Myocyte (in vitro differentiated cells): Measurements from ENCODE around the gene CPED1. TPM values are rescaled to one million over a fixed set of nuclear protein-coding genes. Genes with fewer than 3 reads are reported as not detected.
A peak's percentile ranks its signal among the peaks of the same experiment; 100 is the strongest.

ENCODE experiments used
- DNase-seq: peaks from one replicate; pipeline ENCODE4 v3.0.0-alpha.2; 2012; ENCODE audit warnings: low read depth
- total RNA-seq: library from RNA; depleted of rRNA; stranded (reverse); fragments of >200 nt; gene quantifications from 2 replicates; pipeline ENCODE4 v1.2.3, GENCODE V29; 2014

Gene CPED1
- total RNA-seq, 1 donor from 2014 or later, result 26.5 TPM

GRCh38 chr7:121337398-121337797 is 348.9 kb downstream of the CPED1 start:
- DNase-seq, result peak; percentile 66

- DNase-seq, result no peak
Observed at GRCh38 chr7:121339082-121339481, 350.6 kb downstream of the CPED1 start.

- DNase-seq, result no peak
Observed at GRCh38 chr7:121341933-121342332, 353.4 kb downstream of the CPED1 start.

GRCh38 chr7:121342631-121343030 is 354.1 kb downstream of the CPED1 start:
- no peak for DNase-seq

GRCh38 chr7:121343302-121343701 is 354.8 kb downstream of the CPED1 start:
- DNase-seq, result no peak

- DNase-seq, result no peak
Observed at GRCh38 chr7:121344093-121344492, 355.6 kb downstream of the CPED1 start.

- DNase-seq, result no peak
Observed at GRCh38 chr7:121344497-121344896, 356.0 kb downstream of the CPED1 start.

Other genes with a start within 250 kb of the CPED1 start
- gene TSPAN12, start 130.6 kb upstream of the CPED1 start, total RNA-seq, result 6.1 and 13.8 TPM in 2 replicates
- 19.1 and 19.4 TPM in 2 replicates for gene ING3, start 37.9 kb upstream of the CPED1 start, total RNA-seq